Neutrophil (primary cell): ENCODE results near the gene TM4SF18.

Experiments used
- H3K27ac ChIP-seq: fragments of 200-600 bp; sonication (generic); 2 replicates; pipeline ENCODE4 v1.5.1; 2016; ENCODE audit warnings: mild to moderate bottlenecking, moderate library complexity
- H3K27me3 ChIP-seq: fragments of 200-600 bp; sonication (generic); 2 replicates; pipeline ENCODE4 v1.6.0; 2016; ENCODE audit warnings: mild to moderate bottlenecking
- H3K36me3 ChIP-seq: fragments of 200-600 bp; sonication (generic); 2 replicates; pipeline ENCODE4 v1.5.1; 2017
- H3K4me1 ChIP-seq, 2 experiments: fragments of 200-600 bp in 1 of 2; sonication (generic) in 1 of 2; 1 replicate in 1 of 2; 2 replicates in 1 of 2; pipeline versions ENCODE4 v1.5.1 to v1.6.1; 2013 to 2016; ENCODE audit warnings: low read depth in 1 of 2, low read length in 1 of 2, mild to moderate bottlenecking in 1 of 2, moderate library complexity in 1 of 2; ENCODE audit not compliant: control insufficient read depth in 1 of 2, insufficient read depth in 1 of 2
- H3K4me3 ChIP-seq, 2 experiments: fragments of 200-600 bp in 1 of 2; sonication (generic) in 1 of 2; 1 replicate in 1 of 2; 2 replicates in 1 of 2; pipeline ENCODE4 v1.5.1; 2013 to 2016; ENCODE audit warnings: low read depth in 1 of 2, low read length in 1 of 2, mild to moderate bottlenecking in 1 of 2, moderate library complexity in 1 of 2
- H3K9me3 ChIP-seq: fragments of 200-600 bp; sonication (generic); 2 replicates; pipeline ENCODE4 v1.5.1; 2016
- TF ChIP-seq, protein P1 (sequence below): fragments of 200-600 bp; sonication (generic); IDR thresholded peaks from 2 replicates; pipeline ENCODE4 v1.5.1; 2016; ENCODE audit warnings: antibody characterized with exemption

Gene TM4SF18

DNA sequence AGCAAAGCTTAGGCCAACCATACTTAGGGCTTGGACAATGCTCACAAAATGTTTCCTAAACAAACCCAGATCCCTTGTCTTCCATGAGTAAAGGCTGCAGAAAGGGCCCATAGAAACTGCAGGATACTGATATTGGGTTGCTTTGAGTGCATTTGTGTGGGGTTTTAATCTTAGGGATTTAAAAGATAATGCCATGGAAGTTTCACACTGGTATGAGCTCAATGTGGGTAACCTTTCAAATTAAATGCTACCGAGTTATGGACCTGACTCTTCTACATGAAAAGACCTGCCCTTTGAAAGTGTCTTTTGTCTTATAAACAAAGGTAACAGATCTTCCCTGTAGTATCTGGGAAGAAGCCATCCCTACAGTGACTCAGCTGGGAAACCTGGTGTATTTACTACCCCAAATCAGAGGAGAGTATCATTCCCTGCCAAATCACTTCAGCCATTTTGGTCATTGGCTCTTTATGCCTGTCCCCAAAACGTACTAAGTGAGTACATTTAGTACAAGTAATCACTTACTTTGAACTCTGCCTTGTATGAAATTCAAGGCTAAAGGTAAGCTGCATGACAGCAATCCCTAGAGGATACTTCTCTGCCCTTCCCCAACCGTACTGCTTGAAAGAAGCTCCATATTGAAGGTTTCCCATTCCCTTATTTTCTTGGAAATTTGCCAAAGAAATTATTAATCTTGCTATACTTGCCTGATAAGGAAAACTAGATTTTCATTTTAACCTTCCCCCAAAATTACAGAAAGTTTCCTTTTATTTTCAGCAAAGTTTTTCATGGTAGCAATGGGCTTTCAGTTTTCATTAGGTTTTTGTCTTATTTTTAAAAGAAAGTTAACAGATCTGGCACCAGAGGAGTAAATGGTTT, 36.8 kb upstream of the TM4SF18 start:
- Histone ChIP-seq H3K27ac (no peak overlapping the region), H3K4me3 (no peak overlapping the region), H3K9me3 (no peaks in the 10 kb centered on the region), H3K4me1 (peaks cover 6% of the 10 kb centered on the region in 2 experiments), H3K27me3 (peaks cover under 1% of the 10 kb centered on the region), H3K36me3 (no peaks in the 10 kb centered on the region)
- TF ChIP-seq, protein P1, sequence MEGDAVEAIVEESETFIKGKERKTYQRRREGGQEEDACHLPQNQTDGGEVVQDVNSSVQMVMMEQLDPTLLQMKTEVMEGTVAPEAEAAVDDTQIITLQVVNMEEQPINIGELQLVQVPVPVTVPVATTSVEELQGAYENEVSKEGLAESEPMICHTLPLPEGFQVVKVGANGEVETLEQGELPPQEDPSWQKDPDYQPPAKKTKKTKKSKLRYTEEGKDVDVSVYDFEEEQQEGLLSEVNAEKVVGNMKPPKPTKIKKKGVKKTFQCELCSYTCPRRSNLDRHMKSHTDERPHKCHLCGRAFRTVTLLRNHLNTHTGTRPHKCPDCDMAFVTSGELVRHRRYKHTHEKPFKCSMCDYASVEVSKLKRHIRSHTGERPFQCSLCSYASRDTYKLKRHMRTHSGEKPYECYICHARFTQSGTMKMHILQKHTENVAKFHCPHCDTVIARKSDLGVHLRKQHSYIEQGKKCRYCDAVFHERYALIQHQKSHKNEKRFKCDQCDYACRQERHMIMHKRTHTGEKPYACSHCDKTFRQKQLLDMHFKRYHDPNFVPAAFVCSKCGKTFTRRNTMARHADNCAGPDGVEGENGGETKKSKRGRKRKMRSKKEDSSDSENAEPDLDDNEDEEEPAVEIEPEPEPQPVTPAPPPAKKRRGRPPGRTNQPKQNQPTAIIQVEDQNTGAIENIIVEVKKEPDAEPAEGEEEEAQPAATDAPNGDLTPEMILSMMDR = no peak

DNA sequence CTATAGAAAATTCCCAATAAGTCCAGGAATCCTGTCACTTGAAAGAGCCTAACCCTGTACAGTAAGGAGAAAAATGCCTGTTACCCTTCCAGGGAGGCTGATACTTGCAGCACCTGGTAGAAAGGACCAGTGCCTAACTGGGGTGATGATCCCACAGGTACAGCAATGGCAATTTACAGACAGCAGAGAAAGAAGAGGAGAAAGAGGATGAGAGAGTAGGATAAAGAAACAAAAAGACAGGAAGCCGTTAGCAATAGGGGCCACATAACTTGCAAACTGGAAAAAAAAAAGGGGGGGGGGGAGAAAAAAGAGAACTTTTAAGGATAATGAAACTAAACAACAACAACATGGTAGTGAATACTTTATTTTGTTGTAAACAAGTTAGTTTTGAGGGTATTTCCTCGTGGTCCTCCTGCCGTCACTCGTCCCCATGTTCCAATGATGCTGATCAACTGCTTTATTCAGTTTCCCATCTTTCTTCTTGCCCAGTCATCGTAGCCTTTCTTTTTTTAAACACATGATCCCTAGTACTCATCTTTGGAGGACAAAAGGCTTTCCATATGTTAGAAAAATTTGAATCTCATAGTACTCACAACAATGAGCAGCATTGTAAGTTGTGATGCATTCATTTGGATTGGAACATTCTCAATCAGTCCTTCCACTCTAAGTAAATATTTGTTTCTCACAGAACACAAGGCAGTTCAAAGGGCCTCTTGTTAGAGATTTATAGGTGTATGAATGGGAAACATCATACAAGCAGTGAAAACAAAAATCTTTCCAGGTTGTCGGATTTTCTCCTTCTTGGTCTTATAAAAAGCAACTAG, 35.5 kb upstream of the TM4SF18 start:
- Histone ChIP-seq H3K27ac (no peak overlapping the region), H3K4me3 (no peak overlapping the region), H3K4me1 (peaks cover 6% of the 10 kb centered on the region in 2 experiments), H3K27me3 (no peaks in the 10 kb centered on the region), H3K9me3 (no peaks in the 10 kb centered on the region), H3K36me3 (no peaks in the 10 kb centered on the region)
- TF ChIP-seq, protein P1 = no peak

DNA sequence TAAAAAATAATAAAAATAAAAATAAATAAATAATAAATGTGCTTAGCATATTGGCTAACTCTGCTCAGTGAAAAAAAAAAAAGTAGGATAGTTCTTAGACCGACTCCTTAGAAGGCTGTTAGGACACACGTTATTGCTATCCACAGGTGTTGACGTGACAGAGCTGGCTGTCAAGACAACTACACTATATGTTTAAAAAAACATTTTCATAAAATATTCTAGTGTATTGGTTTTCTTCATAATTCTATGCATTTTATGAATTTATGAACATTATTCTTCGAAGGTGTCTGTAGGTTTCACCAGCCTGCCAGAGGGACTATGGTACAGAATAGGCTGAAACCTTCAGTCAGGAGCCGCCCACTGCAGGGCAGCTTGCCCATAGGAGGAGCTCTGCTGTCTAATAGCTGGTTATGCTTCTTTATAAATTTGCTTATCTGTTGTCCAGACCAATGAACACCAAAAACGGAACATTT, 34.8 kb upstream of the TM4SF18 start:
- no peaks in the 10 kb centered on the region for H3K27me3 ChIP-seq
- no peaks in the 10 kb centered on the region for H3K9me3 ChIP-seq
- no peak overlapping the region for H3K4me3 ChIP-seq
- H3K27ac ChIP-seq = no peak overlapping the region
- no peaks in the 10 kb centered on the region for H3K36me3 ChIP-seq
- TF ChIP-seq, protein P1 = no peak
- H3K4me1 ChIP-seq = peaks cover 6% of the 10 kb centered on the region in 2 experiments

DNA sequence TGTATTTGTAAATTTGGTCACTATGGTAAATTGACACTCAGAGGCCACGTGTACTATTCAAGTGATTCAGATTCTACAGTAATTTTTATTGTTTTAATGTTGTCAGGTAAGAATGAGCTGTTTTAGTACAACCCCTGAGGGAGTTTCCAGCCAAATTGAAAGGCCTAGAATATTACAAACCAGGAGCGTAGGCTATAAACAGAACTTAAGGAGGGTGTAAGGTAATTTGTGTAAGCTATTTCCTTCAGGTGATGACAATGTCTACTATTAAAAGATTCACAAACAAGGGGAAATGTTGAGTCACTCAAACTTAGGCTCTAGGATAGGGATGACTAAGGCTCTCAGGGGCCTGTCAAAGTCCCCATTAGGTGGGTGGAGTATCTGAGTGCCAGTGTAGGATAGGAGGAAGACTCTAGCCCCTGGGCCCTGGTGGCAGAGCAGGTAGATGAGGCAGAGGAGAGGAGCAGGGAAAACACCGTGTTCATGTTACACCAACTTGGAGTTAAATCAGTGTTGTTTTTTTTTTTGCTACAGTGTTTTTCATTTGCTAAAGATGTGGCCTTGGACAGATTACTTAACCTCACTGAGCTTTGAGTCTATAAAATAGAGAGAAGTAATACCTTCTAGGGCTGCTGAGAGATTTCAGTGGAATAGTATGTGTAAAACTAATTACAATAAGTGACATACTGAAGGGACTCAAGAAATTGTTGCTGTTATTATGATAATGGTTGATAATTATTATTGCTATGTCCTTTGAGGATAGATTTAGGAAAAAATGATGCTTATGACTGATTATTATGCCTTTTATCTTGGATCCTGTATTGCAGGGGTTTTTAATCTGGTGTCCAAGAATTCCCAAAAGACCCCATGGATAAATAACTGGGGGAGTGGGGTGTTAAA, 33.8 kb upstream of the TM4SF18 start:
- no peaks in the 10 kb centered on the region for H3K36me3 ChIP-seq
- no peak overlapping the region for H3K27ac ChIP-seq
- H3K9me3 ChIP-seq = no peaks in the 10 kb centered on the region
- peaks cover 6% of the 10 kb centered on the region in 2 experiments for H3K4me1 ChIP-seq
- no peaks in the 10 kb centered on the region for H3K27me3 ChIP-seq
- TF ChIP-seq, protein P1 = no peak
- no peak overlapping the region for H3K4me3 ChIP-seq

DNA sequence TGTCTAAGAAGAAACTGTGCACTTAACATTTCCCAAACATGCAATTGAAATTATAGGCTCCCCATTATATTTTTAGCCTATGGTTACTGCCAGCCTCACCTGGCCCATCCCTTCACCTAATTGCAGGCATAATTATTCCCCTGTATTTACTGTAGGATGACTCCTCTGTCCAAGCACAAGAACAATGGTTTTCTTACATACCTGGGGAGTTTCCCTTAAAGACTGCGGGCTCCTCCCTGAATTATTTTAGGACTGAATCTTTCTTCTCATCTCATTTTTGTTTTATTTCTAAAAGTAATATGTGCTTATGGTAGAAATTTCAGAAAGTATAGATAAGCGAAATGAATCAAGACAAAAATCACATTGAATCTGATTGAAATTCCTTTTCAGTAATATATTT, 32.6 kb upstream of the TM4SF18 start:
- Histone ChIP-seq H3K27ac (no peak overlapping the region), H3K36me3 (no peaks in the 10 kb centered on the region), H3K9me3 (no peaks in the 10 kb centered on the region), H3K4me1 (peaks cover 3% of the 10 kb centered on the region in 2 experiments), H3K27me3 (no peaks in the 10 kb centered on the region), H3K4me3 (no peak overlapping the region)
- TF ChIP-seq, protein P1 = no peak
